HepG2 (cell line): Measurements from ENCODE around the gene MGA. TPM values are rescaled to one million over a fixed set of nuclear protein-coding genes. Genes with fewer than 3 reads are reported as not detected.

Experiments used
- ATAC-seq: fragments of 200-7000 bp; cut with Tn5 transposase; 3 replicates; pipeline ENCODE4 v1.9.1; 2020; ENCODE audit warnings: mild to moderate bottlenecking, moderate library complexity
- BruUV-seq: library from RNA; stranded (reverse); fragments of 400-500 nt; replicated peaks from 2 replicates; lab custom pipeline; 2021; lab: Mats Ljungman, UMichigan
- CTCF ChIA-PET: fragments of 300-600 bp; formaldehyde crosslinking; extraction: SDS; loops from one replicate; lab custom pipeline; 2021; ENCODE audit warnings: low total read pairs, inconsistent platforms, low intra/inter-chr PET ratio; lab: Yijun Ruan, JAX
- POLR2A ChIA-PET: fragments of 350-600 bp; sonication (Branson Sonifier 250); formaldehyde crosslinking; loops from one replicate; lab custom pipeline; 2020; ENCODE audit warnings: antibody characterized with exemption, inconsistent platforms; lab: Yijun Ruan, JAX
- DNase-seq: peaks from one replicate; pipeline ENCODE4 v3.0.0-alpha.2; 2015; ENCODE audit warnings: low spot score
- FAIRE-seq: peaks from 3 replicates; lab custom pipeline; 2011; peaks lifted over from hg19 to GRCh38; lab: Jason Lieb, UNC
- H2AFZ ChIP-seq: one replicate; pipeline ENCODE4 v1.6.1; 2011; ENCODE audit warnings: low read length, inconsistent platforms
- H3K27ac ChIP-seq: fragments of 300-600 bp; 3 replicates; pipeline ENCODE4 v1.8.0; 2011; ENCODE audit warnings: mixed run types, mild to moderate bottlenecking, mixed read lengths, low read length, inconsistent platforms; ENCODE audit not compliant: insufficient read depth; ENCODE audit errors: extremely low read length
- H3K27me3 ChIP-seq, 2 experiments: fragments of 200-600 bp in 1 of 2; 2 replicates in 1 of 2; 3 replicates in 1 of 2; pipeline versions ENCODE4 v1.6.0 to v1.8.0; 2011; ENCODE audit warnings: low read length in 2 of 2, mild to moderate bottlenecking in 2 of 2, moderate library complexity in 2 of 2, inconsistent platforms in 1 of 2; ENCODE audit not compliant: insufficient read depth in 2 of 2, control insufficient read depth in 1 of 2
- H3K36me3 ChIP-seq, 2 experiments: fragments of 200-600 bp in 1 of 2; replicated peaks in 1 of 2; 2 replicates in 1 of 2; 3 replicates in 1 of 2; pipeline versions ENCODE4 v1.5.1 to v1.8.0; 2011; ENCODE audit warnings: low read length in 2 of 2, inconsistent platforms in 1 of 2; ENCODE audit not compliant: insufficient read depth in 2 of 2, control insufficient read depth in 1 of 2
- H3K4me1 ChIP-seq: 2 replicates; pipeline ENCODE4 v1.5.1; 2012; ENCODE audit warnings: low read length, inconsistent platforms; ENCODE audit not compliant: insufficient read depth
- H3K4me2 ChIP-seq: 2 replicates; pipeline ENCODE4 v1.6.0; 2011; ENCODE audit warnings: low read depth, low read length, inconsistent platforms
- H3K4me3 ChIP-seq, 3 experiments: fragments of 200-600 bp in 1 of 3; sonication (generic), shearing (Covaris generic) in 1 of 3; replicated peaks in 1 of 3; 2 replicates each; pipeline ENCODE4 v1.5.1; 2011 to 2016; ENCODE audit warnings: low read length in 3 of 3, inconsistent platforms in 2 of 3, low read depth in 2 of 3, mild to moderate bottlenecking in 2 of 3, control low read depth in 1 of 3, mixed read lengths in 1 of 3; ENCODE audit not compliant: insufficient read depth in 1 of 3
- H3K79me2 ChIP-seq: one replicate; pipeline ENCODE4 v1.6.1; 2011; ENCODE audit warnings: low read length, inconsistent platforms; ENCODE audit not compliant: insufficient read depth
- H3K9ac ChIP-seq: 2 replicates; pipeline ENCODE4 v1.6.0; 2011; ENCODE audit warnings: mild to moderate bottlenecking, low read depth, low read length, inconsistent platforms; ENCODE audit not compliant: insufficient read depth
- H3K9me3 ChIP-seq: 2 replicates; pipeline ENCODE4 v1.5.1; 2012; ENCODE audit warnings: mild to moderate bottlenecking, low read length
- H4K20me1 ChIP-seq: 2 replicates; pipeline ENCODE4 v1.6.0; 2011; ENCODE audit warnings: inconsistent platforms, mild to moderate bottlenecking, low read length, moderate library complexity; ENCODE audit not compliant: insufficient read depth
- BORCS8-MEF2B ChIP-seq: sonication (generic); formaldehyde crosslinking; IDR thresholded peaks from 2 replicates; pipeline ENCODE4 v1.8.0; 2022; ENCODE audit warnings: mild to moderate bottlenecking, missing genetic modification reagents
- MBD4 ChIP-seq: IDR thresholded peaks from 2 replicates; pipeline ENCODE4 v1.6.1; 2012; ENCODE audit warnings: low read length, inconsistent platforms, borderline replicate concordance
- MIER2 ChIP-seq: IDR thresholded peaks from 2 replicates; pipeline ENCODE4 v1.6.1; 2016; ENCODE audit warnings: missing biosample characterization, missing genetic modification reagents
- PHF20 ChIP-seq: sonication (generic); formaldehyde crosslinking; IDR thresholded peaks from 2 replicates; pipeline ENCODE4 v1.5.0; 2020; ENCODE audit warnings: mild to moderate bottlenecking, missing genetic modification reagents
- RBFOX2 ChIP-seq: fragments of 200-400 bp; formaldehyde crosslinking; IDR thresholded peaks from 2 replicates; pipeline ENCODE4 v1.6.1; 2017; ENCODE audit warnings: low read depth, mild to moderate bottlenecking, low read length
- SP1 ChIP-seq, 2 experiments: fragments of 450-650 bp in 1 of 2; sonication (generic) in 1 of 2; formaldehyde crosslinking in 1 of 2; IDR thresholded peaks; 2 replicates each; pipeline versions ENCODE4 v1.4.0 to v1.6.1; 2016 to 2020; ENCODE audit warnings: missing genetic modification reagents in 1 of 2
- TOE1 ChIP-seq: sonication (generic); formaldehyde crosslinking; IDR thresholded peaks from 2 replicates; pipeline ENCODE4 v1.4.0; 2020; ENCODE audit warnings: mild to moderate bottlenecking, missing genetic modification reagents
- ZNF17 ChIP-seq: sonication (generic); formaldehyde crosslinking; IDR thresholded peaks from 2 replicates; pipeline ENCODE4 v1.5.0; 2020; ENCODE audit warnings: mild to moderate bottlenecking, missing genetic modification reagents
- ZNF207 ChIP-seq: fragments of 450-650 bp; IDR thresholded peaks from 2 replicates; pipeline ENCODE4 v1.6.1; 2016; ENCODE audit warnings: antibody characterized with exemption, borderline replicate concordance
- ZNF468 ChIP-seq: sonication (generic); formaldehyde crosslinking; IDR thresholded peaks from 2 replicates; pipeline ENCODE4 v1.8.0; 2022; ENCODE audit warnings: mild to moderate bottlenecking, moderate library complexity, missing genetic modification reagents
- WGBS: methylation state at CpG from one replicate; pipeline ENCODE4 v1.1.6; 2017; ENCODE audit warnings: low lambda C conversion rate; 5-methylcytosine and 5-hydroxymethylcytosine counted together
- in situ Hi-C: cut with HindIII; loops from 2 replicates; pipeline ENCODE4 v1.10.0; 2017; ENCODE audit warnings: low pct_unique_long_range_greater_than_20kb; ENCODE audit not compliant: extremely low pct_ligation_motif_present
- intact Hi-C: fragments of 100-400 bp; cut with micrococcal nuclease; formaldehyde crosslinking; loops from one replicate; pipeline ENCODE4 v1.10.0; 2022; ENCODE audit not compliant: unreplicated experiment
- polyA plus RNA-seq, 8 experiments: library from polyadenylated mRNA; depleted of rRNA in 3 of 8; stranded (reverse) in 7 of 8; unstranded in 1 of 8; fragments of >200 nt; fragmentation: Illumina TruSeq in 4 of 8; extraction: Trizol in 4 of 8; gene quantifications; 2 replicates each; pipeline versions ENCODE4 v1.2.1 to v1.2.3, GENCODE V29; 2011 to 2016; ENCODE audit warnings: low read depth in 4 of 8, missing spikeins in 1 of 8, mixed read lengths in 1 of 8; ENCODE audit not compliant: insufficient read depth in 1 of 8
- total RNA-seq, 5 experiments: library from RNA; depleted of rRNA; stranded (reverse); fragments of >200 nt; fragmentation: Illumina TruSeq; extraction: Trizol; gene quantifications; 2 replicates each; pipeline ENCODE4 v1.2.3, GENCODE V29; 2016; ENCODE audit warnings: low read depth in 1 of 5
- TF ChIP-seq, protein P1 (sequence below): sonication (generic); formaldehyde crosslinking; IDR thresholded peaks from 2 replicates; pipeline ENCODE4 v1.8.0; 2022; ENCODE audit warnings: mild to moderate bottlenecking, missing genetic modification reagents
- TF ChIP-seq, protein P2 (sequence below): sonication (generic); formaldehyde crosslinking; IDR thresholded peaks from 2 replicates; pipeline ENCODE4 v1.8.1; 2023; ENCODE audit warnings: mild to moderate bottlenecking, inconsistent platforms, moderate library complexity, missing genetic modification reagents, borderline replicate concordance
- TF ChIP-seq, protein P3 (sequence below): sonication (generic); formaldehyde crosslinking; IDR thresholded peaks from 2 replicates; pipeline ENCODE4 v1.4.0; 2020; ENCODE audit warnings: mild to moderate bottlenecking, missing genetic modification reagents
- TF ChIP-seq, protein P4 (sequence below): IDR thresholded peaks from 2 replicates; pipeline ENCODE4 v1.6.1; 2016; ENCODE audit warnings: low read depth, borderline replicate concordance

The MGA gene
- total and polyA plus RNA-seq, 2 of the 13 experiments (the other 11 are each of a cell fraction or from before 2014, with no cell fraction given): 5.3 to 59.0 TPM

DNA sequence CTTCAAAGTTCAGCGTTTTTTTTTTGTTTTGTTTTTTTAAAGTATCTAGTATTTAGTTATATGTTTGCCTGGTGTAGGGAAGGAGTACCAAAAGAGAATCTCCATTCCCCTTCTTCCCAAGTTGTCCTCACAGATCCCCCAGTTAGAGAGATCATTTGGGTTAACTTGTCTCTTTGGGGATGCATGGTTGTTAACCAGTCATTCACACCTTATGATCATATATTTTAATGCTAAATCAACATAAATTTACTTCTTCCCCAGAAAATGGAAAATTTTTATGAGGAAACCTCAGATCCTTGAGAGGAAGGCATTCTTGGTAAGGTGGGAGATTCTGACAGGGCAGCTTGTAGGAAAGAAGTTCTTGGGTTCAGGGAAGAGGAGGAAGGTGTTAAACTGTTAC is 1.5 kb upstream of the MGA start (continued):
- TF ChIP-seq, protein P1, sequence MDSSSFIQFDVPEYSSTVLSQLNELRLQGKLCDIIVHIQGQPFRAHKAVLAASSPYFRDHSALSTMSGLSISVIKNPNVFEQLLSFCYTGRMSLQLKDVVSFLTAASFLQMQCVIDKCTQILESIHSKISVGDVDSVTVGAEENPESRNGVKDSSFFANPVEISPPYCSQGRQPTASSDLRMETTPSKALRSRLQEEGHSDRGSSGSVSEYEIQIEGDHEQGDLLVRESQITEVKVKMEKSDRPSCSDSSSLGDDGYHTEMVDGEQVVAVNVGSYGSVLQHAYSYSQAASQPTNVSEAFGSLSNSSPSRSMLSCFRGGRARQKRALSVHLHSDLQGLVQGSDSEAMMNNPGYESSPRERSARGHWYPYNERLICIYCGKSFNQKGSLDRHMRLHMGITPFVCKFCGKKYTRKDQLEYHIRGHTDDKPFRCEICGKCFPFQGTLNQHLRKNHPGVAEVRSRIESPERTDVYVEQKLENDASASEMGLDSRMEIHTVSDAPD: no peak
- TF ChIP-seq MIER2 (CRISPR knock-in tag): no peak

DNA sequence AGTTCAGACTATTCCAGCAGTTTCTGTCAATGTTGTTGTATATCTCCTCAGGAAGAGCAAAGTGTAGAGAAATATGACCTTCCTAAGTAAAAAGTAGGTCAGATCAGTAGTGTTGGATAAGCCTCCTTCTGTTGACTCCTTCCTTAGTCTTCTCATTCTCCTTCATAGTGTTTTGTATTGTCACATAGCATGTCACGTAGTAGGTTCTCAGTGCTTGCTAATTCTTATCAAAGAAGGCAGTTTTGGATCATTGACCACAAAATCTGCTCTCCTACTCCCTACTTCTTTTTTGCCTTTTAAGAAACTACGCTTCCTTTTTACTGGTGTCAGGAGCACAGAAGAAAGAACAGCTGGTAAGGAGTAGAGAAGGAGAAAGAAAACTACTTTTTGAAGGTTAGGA is 1.0 kb upstream of the MGA start:
- H3K9ac ChIP-seq: no peak overlapping the region
- POLR2A ChIA-PET: interaction anchor here (1.7 to 2.0 kb wide), 2 partner anchors 10 to 38 kb away, joined by 5 to 13 read pairs; no protein-coding TSS in a partner anchor
- TF ChIP-seq MBD4: no peak
- no peak for TF ChIP-seq PHF20
- no peak for TF ChIP-seq TOE1 (CRISPR knock-in tag)
- TF ChIP-seq, protein P2, sequence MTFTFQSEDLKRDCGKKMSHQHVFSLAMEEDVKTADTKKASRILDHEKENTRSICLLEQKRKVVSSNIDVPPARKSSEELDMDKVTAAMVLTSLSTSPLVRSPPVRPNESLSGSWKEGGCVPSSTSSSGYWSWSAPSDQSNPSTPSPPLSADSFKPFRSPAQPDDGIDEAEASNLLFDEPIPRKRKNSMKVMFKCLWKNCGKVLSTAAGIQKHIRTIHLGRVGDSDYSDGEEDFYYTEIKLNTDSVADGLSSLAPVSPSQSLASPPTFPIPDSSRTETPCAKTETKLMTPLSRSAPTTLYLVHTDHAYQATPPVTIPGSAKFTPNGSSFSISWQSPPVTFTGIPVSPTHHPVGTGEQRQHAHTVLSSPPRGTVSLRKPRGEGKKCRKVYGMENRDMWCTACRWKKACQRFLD (CRISPR knock-in tag): no peak
- TF ChIP-seq ZNF468 (CRISPR knock-in tag): no peak
- TF ChIP-seq, protein P3, sequence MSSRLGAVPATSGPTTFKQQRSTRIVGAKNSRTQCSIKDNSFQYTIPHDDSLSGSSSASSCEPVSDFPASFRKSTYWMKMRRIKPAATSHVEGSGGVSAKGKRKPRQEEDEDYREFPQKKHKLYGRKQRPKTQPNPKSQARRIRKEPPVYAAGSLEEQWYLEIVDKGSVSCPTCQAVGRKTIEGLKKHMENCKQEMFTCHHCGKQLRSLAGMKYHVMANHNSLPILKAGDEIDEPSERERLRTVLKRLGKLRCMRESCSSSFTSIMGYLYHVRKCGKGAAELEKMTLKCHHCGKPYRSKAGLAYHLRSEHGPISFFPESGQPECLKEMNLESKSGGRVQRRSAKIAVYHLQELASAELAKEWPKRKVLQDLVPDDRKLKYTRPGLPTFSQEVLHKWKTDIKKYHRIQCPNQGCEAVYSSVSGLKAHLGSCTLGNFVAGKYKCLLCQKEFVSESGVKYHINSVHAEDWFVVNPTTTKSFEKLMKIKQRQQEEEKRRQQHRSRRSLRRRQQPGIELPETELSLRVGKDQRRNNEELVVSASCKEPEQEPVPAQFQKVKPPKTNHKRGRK: no peak
- no peak for TF ChIP-seq ZNF207
- no peak for TF ChIP-seq BORCS8-MEF2B (CRISPR knock-in tag)
- no peak for TF ChIP-seq ZNF17 (CRISPR knock-in tag)
- no peak for TF ChIP-seq RBFOX2
- TF ChIP-seq, protein P4, sequence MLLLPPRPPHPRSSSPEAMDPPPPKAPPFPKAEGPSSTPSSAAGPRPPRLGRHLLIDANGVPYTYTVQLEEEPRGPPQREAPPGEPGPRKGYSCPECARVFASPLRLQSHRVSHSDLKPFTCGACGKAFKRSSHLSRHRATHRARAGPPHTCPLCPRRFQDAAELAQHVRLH (CRISPR knock-in tag): no peak
- no peak for TF ChIP-seq SP1 (IDR thresholded peaks at IDR 0.05)
- TF ChIP-seq SP1 (CRISPR knock-in tag; IDR thresholded peaks at IDR 0.05): no peak
- H3K4me3 ChIP-seq: no peak overlapping the region
- H3K9me3 ChIP-seq: no peaks in the 10 kb centered on the region
- no peak overlapping the region for H3K4me2 ChIP-seq
- H4K20me1 ChIP-seq: peaks cover 24% of the 10 kb centered on the region
- H2AFZ ChIP-seq: no peak overlapping the region
- DNase-seq: no peak
- 100% methylated on average over 2 of the region's 2 CpGs for WGBS
- peak overlapping the region; percentile 1 for H3K27ac ChIP-seq
- H3K79me2 ChIP-seq: peaks cover 64% of the 10 kb centered on the region
- ATAC-seq: no peak
- H3K27me3 ChIP-seq: no peaks in the 10 kb centered on the region; a peak in 1 of 5 replicates
- in situ Hi-C loops: no loop called here
- no peaks in the 10 kb centered on the region for H3K36me3 ChIP-seq
- intact Hi-C loops: no loop called here
- no TSS peak for BruUV-seq
- CTCF ChIA-PET: no interaction called here
- FAIRE-seq: no peak
- H3K4me1 ChIP-seq: peaks cover 50% of the 10 kb centered on the region
